Suprapubic skin (tissue), 3 donors: Measurements from ENCODE around the gene ADM5.

ENCODE experiments used
- POLR2A ChIP-seq, 2 donors: fragments of 450-650 bp; IDR thresholded peaks; one replicate each; pipeline ENCODE4 v1.6.1; 2017; ENCODE audit warnings: antibody characterized with exemption in 2 of 2, mild to moderate bottlenecking in 2 of 2, moderate library complexity in 2 of 2
- TF ChIP-seq, protein P1 (sequence below), 2 donors: fragments of 200-600 bp in 1 of 2; fragments of 450-650 bp in 1 of 2; sonication (generic) in 1 of 2; IDR thresholded peaks; one replicate each; pipeline ENCODE4 v1.5.1; 2016 to 2019; ENCODE audit warnings: antibody characterized with exemption in 2 of 2, mild to moderate bottlenecking in 1 of 2, moderate library complexity in 1 of 2

GRCh38 chr19:49664171-49665035, 25.0 kb upstream of the ADM5 start:
- TF ChIP-seq, protein P1, sequence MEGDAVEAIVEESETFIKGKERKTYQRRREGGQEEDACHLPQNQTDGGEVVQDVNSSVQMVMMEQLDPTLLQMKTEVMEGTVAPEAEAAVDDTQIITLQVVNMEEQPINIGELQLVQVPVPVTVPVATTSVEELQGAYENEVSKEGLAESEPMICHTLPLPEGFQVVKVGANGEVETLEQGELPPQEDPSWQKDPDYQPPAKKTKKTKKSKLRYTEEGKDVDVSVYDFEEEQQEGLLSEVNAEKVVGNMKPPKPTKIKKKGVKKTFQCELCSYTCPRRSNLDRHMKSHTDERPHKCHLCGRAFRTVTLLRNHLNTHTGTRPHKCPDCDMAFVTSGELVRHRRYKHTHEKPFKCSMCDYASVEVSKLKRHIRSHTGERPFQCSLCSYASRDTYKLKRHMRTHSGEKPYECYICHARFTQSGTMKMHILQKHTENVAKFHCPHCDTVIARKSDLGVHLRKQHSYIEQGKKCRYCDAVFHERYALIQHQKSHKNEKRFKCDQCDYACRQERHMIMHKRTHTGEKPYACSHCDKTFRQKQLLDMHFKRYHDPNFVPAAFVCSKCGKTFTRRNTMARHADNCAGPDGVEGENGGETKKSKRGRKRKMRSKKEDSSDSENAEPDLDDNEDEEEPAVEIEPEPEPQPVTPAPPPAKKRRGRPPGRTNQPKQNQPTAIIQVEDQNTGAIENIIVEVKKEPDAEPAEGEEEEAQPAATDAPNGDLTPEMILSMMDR (IDR thresholded peaks at IDR 0.05) = peak; percentile 3 to 33
- peak in 1 of 2 donors; percentile 14 for TF ChIP-seq POLR2A (IDR thresholded peaks at IDR 0.05)
